GM12891 (cell line): ENCODE results near the gene RASSF9.

Source experiments
- DNase-seq: peaks from one replicate; pipeline ENCODE4 v3.0.0; 2011; ENCODE audit warnings: low spot score; ENCODE audit not compliant: insufficient read length
- FAIRE-seq: peaks from 2 replicates; lab custom pipeline; 2011; peaks lifted over from hg19 to GRCh38; lab: Jason Lieb, UNC
- PAX5 ChIP-seq: IDR thresholded peaks from 2 replicates; pipeline ENCODE4 v1.6.1; 2011; ENCODE audit warnings: low read length, moderate library complexity, mild to moderate bottlenecking; ENCODE audit not compliant: insufficient read depth, severe bottlenecking
- POLR2A ChIP-seq: IDR thresholded peaks from 2 replicates; pipeline ENCODE4 v1.6.1; 2011; ENCODE audit warnings: low read depth, low read length, control low read depth
- POLR2AphosphoS5 ChIP-seq: IDR thresholded peaks from 2 replicates; pipeline ENCODE4 v1.6.1; 2011; ENCODE audit warnings: low read depth, low read length, control low read depth
- POU2F2 ChIP-seq: IDR thresholded peaks from 2 replicates; pipeline ENCODE4 v1.6.1; 2011; ENCODE audit warnings: low read depth, mild to moderate bottlenecking, control low read depth, low read length, moderate library complexity
- SPI1 ChIP-seq: IDR thresholded peaks from 2 replicates; pipeline ENCODE4 v1.6.1; 2011; ENCODE audit warnings: low read depth, low read length, control low read depth
- TAF1 ChIP-seq: IDR thresholded peaks from 2 replicates; pipeline ENCODE4 v1.6.1; 2011; ENCODE audit warnings: low read depth, low read length, control low read depth

The RASSF9 gene

DNA sequence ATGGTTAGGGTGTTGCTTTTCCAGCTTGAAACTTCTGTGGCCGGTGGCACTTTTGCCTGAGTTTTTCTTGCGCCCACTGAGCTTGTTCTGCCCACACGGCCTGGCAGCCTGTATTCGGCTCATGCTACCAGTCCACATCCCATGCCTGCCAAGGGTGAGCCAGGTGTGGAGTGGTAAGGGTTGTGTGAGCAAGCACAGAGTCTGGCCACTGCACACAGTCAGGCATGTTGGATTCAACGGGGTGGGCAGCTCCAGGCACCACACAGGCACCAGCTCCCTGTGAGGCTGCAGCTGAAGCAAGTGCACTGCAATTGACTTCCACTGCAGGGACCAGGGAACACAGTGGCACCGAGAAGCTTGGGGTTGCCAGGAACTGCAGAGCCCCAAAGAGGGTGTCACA lies 19.1 kb upstream of the RASSF9 start:
- TF ChIP-seq PAX5 (no peak), SPI1 (no peak), TAF1 (no peak), POLR2AphosphoS5 (no peak), POLR2A (no peak), POU2F2 (no peak)
- DNase-seq (no peak), FAIRE-seq (no peak)

DNA sequence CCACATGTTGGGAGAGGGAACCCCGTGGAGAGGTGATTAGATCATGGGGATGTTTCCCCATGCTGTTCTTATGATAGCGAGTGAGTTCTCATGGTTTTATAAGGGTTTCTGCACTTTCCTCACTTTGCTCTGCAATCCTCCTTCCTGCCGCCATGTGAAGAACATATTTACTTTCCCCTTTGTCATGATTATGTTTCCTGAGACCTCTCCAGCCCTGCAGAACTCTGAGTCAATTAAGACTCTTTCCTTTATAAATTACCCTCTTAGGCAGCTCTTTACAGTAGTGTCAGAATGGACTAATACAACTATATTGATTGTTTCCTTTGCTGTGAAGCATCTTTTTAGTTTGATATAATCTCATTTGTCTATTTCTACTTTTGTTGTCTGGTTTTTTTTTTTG lies 13.1 kb upstream of the RASSF9 start:
- no peak for DNase-seq
- no peak for FAIRE-seq
- TF ChIP-seq POU2F2 = no peak
- TF ChIP-seq PAX5 = no peak
- no peak for TF ChIP-seq POLR2AphosphoS5
- TF ChIP-seq TAF1 = no peak
- TF ChIP-seq SPI1 = no peak
- TF ChIP-seq POLR2A = no peak

DNA sequence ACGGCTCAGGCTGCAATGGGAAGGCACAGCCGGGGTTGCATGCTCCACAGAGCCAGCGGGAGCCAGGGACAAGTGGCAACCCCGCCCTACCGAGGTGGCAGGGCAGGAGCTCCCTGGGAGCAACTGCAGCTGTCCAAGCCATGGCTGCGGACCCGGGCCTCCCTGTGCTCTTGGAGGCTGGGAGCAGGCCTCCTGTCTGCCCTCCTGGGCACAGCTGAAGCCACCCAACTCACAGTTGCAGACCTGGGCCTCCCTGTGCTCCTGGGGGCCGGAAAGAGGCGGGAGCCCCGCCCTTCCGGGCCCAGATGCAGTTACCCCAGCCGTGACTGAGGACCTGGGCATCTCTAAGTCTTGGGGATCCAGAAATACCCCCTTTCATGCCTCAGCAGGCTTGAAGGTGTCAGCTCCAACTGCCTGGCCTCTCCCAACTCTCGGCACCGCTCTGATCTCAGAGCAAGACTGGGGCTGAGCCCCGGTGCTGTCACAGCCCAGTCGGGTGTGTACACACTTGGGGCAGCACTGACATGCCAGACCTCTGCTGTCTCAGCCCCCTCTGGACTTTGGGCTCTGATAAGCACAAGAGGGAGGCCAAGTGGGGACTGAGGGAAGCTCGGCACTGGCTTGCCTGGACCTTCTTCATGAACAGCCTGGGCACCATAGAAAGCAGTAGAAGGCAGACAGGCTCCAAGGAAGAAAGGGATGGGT lies 7.5 kb upstream of the RASSF9 start:
- FAIRE-seq (no peak), DNase-seq (no peak)
- TF ChIP-seq POLR2A = no peak
- no peak for TF ChIP-seq TAF1
- no peak for TF ChIP-seq POU2F2
- TF ChIP-seq POLR2AphosphoS5 = no peak
- no peak for TF ChIP-seq SPI1
- TF ChIP-seq PAX5 = no peak

DNA sequence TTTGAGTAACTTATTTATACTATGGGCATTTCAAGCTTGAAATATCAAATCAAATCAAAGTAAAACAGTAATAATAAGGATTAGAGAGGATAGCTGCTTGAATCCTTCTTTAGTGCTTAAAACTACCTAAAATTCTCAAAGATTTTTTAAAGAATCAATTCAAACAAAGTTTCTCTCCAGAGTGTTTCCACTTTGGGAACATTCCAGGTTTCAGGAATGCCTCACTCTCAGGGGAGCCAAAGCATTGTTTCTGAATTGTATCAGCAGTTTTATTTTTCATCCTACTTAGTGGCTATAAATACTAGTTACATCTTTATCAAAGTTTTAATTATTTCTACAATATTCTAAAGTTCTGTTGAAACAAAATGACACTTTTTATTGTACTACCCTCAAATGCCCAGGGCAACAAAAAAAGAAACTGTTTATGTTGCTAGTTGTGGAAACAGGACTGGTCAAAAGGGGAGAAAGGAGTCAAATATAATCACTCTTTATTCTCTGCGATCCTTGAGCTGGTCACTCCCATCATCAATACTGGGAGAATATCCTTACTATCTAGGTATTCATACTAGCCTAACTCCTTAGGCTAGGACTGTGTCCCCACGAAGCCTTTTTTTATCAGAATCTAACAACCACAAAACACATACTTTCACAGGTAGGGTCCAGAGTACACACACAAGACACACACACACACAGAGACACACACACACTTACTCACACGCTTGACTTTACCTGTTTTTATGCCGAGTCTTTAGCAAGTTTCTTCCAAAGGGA lies 598 bp downstream of the RASSF9 start:
- FAIRE-seq (no peak), DNase-seq (no peak)
- TF ChIP-seq TAF1 (no peak), PAX5 (no peak), POLR2A (no peak), POU2F2 (no peak), SPI1 (no peak), POLR2AphosphoS5 (no peak)

DNA sequence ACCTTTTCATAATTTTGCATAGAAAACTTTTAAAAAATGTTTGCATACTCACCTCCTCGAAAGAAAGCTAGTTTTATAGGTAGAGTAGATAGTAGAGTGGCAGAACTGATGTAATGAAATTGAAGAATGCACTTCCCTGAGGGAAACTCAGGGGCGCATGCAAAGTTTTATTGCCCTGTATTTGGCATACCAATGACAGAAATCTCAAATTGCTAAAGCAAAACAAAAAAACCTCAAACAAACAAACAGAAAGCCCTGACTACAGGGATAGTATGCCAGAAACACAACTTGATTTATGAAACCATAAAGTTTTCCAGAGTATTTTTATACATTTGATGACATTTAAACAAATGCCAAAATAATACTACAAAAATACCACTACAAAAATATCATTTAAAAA lies 1.8 kb downstream of the RASSF9 start:
- no peak for TF ChIP-seq SPI1
- no peak for TF ChIP-seq PAX5
- no peak for TF ChIP-seq POU2F2
- no peak for TF ChIP-seq POLR2A
- no peak for TF ChIP-seq POLR2AphosphoS5
- TF ChIP-seq TAF1 = no peak
- DNase-seq (no peak), FAIRE-seq (no peak)

DNA sequence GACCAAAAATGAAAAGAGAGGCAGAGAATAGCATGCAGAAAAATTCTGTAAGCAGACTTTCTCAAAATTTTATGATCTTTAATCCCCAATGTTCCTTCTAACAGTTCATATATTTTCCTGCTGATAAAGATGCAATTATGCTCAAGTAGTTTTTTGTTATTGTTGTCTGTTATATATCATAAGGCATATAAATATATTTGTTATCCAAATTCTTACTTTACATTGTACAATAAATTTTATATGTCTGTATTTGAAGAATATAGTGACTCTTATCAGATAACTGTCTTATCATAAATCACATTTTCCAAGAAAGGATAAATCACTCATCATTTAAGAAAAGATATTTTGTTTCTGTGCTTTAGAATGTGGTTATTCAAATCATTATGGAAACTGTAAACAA lies 2.6 kb downstream of the RASSF9 start:
- DNase-seq (no peak), FAIRE-seq (no peak)
- no peak for TF ChIP-seq PAX5
- no peak for TF ChIP-seq SPI1

DNA sequence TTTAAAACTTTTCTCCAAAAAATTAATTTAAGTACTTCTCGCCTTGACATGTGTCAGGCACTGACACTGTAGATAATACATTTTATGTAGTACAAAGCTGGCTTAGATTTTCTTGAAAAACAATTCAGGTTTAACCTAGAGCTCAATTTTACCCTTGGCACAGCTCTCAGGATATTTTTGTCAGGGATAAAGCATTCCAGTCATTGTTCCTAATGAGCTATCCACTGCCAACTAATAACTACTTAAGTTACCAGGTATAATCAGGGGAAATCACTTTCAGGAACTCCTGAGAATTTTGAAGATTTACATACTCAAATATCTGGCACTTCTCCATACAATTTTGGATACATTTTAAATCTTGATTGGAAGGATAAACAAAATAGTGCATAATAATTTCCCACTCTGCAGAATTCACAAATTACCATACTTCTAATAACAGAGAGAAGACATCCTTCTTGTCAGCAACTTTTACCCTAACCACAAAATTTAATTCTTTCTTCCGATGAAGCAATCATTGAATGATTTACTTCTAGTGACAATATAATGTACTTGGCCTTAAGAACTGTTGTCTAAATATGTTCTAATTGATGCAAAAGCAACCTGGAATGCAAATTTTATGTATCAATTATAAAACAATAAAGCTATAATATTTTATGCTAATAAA lies 4.8 kb downstream of the RASSF9 start:
- DNase-seq (no peak), FAIRE-seq (no peak)
- TF ChIP-seq POLR2A (no peak), SPI1 (no peak), POLR2AphosphoS5 (no peak), PAX5 (no peak), TAF1 (no peak), POU2F2 (no peak)

DNA sequence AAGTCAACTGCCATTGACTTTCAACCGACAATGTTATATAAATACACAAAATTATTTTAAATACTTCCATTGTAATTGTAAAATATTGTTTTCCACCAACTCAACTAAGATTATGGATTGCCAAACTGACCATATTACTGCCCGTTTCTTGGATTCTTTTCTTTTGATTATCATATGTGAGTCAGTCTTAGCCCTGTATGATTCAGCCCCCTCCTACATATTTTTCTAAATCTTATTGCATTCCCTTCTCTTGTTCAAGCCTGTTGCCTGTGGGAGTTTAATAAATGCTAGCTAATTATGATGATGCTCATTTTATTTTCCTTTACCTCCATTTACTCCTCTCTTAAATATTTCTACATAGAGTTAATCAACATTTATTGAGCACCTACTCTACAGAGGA lies 6.8 kb downstream of the RASSF9 start:
- DNase-seq (no peak), FAIRE-seq (no peak)
- no peak for TF ChIP-seq PAX5
- no peak for TF ChIP-seq POLR2A
- no peak for TF ChIP-seq POU2F2
- no peak for TF ChIP-seq POLR2AphosphoS5
- no peak for TF ChIP-seq SPI1
- TF ChIP-seq TAF1 = no peak

DNA sequence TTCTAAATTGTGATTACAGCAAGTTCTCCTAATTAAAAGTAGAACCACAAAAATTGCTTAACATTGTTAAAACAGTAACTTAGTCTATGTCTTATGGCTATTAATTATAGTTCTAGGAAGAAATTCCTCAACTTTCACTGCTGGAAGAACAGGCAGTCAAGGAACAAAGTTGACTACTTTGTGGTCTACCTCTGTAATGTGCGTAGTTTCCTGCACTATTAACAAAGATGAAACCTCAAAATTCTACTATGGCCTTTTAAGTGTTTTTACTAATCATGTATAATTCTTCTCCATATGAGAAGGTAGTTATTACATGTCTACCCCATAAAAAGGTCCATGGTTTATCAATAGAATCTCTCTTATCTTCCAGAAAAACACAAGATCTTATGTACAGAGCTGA lies 7.6 kb downstream of the RASSF9 start:
- DNase-seq = no peak
- no peak for FAIRE-seq
- TF ChIP-seq POU2F2 = no peak
- no peak for TF ChIP-seq PAX5
- no peak for TF ChIP-seq TAF1
- TF ChIP-seq POLR2A = no peak
- TF ChIP-seq SPI1 = no peak
- no peak for TF ChIP-seq POLR2AphosphoS5
